ENCODE measurements around the gene COL13A1.

COL13A1 gene

DNA sequence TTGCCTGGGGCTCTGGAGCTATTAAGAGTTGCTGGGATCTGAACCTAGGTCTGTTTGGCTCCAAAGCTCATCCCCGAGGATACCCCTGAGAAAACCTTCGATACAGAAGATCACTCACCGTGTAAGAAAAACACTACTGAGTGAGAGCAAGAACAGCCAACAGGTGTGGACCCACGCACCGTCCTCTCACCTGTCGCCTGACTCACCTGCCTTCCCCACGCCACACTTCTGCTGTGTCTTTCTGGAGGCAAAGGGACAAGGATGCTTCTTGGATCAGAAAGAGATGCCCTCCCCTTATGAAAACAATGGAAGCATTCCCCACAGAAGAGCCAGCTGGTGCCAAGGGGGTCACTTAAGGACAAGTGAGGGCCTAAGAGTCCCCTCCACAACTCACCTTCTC is 46.7 kb downstream of the COL13A1 start:
- DNase-seq, result no peak

DNA sequence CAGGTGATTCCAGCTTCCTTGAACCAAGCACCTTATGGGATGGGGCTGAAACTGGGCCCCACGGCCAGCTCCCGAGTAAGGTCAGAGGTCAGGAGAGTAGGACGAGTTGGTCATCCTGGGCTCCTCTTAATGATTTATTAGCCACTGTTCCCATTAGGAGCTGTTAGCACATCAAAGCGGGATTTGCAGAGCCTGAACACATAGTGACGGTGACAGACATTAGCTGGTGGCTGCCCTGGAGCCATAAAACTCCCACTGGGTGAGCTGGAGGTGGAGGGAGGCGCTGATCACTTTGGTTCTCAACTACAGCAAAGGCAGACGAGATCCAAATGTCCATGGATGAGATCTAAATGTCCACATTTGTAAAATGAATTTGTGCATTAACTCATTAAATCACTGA is 48.1 kb downstream of the COL13A1 start:
- no peak for DNase-seq

DNA sequence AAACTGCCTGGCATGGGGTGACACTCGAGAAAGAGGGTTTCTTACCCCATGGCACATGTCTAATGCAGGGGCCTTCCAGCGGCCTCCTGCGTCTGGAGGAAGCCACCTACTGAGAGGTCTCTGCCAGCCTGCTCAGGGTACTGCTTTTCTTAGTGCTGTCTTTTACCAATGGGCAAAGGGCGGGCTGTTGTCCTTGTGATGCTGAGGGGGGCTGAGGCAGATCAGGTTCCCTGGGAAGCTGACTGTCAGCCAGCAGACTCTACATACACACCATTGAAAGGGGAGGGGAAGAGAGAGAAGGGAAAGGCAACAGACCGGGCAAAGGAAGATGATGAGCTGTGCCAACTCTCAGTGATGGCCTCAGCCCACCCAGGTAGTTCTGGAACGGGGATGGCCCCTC is 48.7 kb downstream of the COL13A1 start:
- DNase-seq, result no peak

DNA sequence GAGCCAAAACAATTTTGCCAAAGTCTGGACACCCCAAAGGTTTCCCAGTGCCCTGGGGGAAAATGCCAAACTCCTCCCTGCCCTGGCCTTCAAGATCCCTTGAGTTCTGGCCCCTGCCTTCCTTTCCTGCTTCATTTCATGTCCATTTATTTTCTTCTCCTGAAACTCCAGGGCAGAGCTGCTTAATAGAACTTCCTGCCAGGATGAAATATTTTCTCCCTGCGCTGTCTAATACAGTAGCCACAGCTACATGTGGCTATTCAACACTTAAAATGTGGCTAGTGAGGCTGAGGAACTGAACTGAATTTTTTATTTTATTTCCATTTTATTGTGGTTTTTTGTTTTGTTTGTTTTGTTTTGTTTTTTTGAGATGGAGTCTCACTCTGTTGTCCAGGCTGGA is 49.6 kb downstream of the COL13A1 start:
- DNase-seq, result no peak

DNA sequence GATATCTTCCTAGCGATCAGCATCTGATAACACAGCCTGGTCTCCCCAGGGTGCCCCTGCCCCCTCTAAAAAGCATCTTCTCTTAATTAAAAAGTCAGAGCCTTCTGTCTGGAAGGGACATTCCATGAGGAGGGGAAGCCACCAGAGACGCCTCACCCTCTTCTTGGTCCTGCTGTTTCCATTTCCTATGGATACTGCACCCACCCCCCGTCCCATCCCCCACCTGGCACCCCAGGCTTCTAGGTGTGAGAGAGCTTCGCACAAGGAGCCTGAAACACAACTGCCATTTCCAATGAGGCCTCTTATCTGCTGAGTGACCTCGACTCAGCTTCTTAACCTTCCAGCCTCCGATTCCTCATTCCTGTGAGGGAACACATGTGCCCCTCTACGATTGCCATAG is 51.4 kb downstream of the COL13A1 start:
- DNase-seq, result no peak

DNA sequence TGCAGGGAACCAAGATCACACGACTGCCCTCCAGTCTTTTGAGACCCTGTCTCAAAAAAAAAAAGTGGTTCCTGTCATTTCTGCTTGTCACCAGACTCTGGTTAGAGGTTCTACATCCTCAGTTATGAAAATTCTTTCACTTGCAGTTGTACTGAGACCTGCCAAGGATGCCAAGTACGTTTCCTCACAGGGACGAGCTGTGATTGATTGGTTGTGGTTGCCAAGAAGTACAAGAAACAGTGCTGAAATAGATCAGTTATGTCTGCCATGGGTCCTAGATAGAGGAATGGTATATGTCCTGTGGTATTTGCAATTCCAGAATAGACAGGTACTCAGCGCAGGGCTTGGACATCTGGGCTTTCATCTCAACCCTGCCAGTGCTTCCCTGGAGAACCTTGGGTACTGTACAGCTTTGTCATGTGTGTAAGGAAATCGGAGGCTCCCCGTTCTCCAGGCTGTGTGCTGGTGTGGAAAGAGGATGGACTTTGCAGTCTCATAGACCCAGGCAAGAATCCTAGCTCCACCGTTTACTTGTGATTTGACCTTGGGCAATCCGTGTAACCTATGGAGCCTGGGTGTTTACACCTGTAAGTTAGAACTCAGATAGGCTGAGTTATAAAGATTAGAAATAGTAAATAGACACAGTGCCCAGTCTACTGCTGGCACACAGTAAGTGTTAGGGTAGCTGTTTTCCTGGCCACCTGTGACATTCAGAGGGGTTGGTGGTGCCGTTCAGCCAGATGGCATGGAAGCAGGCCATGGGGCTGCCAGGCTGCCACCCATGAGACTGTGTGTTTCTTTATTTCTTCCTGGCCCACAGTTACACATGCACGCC is 53.0 kb downstream of the COL13A1 start:
- no peak for DNase-seq

DNA sequence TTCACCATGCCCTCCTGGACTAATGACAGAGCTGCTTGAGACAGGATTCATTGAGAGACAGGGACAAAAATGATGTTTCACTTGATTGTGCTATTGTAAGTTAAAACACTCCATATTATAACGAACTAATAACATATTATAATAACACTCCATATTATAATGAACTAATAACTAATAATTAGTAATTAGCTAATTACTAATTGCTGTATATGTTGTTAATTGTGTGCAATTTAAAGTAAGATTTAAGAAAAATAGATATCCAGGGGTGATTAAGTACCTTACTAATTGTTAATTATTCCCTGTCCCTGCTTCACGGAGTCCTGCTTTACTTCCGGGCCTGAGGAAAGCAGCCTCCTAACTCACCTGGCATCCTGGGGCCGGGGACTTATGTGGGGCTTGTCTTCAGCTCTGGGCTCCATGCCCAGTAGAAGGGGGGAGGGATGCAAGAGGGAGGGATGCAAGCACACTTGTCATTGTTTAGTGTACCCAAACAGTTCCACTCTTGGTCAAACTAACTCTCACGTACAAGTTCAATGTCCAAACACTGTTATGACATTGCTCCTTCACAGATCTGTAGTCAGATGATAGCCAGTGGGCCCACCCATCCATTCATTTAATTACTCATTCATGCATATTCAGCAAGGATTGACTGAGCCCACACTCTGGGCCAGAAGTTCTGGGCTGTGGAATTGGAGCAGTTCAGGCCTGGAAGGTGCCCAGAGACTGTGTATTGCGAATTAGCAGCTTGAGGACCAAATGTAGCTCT is 53.8 kb downstream of the COL13A1 start:
- DNase-seq, result no peak

DNA sequence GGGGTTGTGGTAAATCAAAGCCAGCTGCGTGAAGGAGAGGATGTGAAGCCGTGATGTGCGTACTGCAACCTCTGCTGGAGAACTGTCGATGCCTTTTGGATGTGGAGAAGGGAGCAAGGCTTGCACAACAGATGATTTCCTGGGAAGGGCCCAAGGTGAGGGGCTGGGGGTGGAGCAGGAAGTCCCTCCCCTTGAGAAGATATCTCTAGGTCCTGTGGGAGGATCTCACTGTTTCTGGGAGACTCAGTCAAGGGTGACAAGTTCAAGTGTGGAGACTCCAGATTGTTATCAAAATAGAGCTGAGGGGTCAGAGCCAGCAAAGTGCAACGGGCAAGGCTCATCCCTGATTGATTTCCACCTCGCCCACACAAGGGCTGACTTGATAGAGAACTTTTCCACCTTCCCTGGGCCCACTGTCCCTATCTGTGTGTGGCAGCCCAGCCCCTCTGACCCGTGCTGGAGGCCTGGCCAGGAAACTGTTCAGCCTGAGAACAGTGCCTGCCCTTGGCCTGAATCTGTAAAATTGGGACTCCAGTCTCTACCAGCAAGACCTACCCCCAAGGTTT is 55.0 kb downstream of the COL13A1 start:
- DNase-seq, result no peak

DNA sequence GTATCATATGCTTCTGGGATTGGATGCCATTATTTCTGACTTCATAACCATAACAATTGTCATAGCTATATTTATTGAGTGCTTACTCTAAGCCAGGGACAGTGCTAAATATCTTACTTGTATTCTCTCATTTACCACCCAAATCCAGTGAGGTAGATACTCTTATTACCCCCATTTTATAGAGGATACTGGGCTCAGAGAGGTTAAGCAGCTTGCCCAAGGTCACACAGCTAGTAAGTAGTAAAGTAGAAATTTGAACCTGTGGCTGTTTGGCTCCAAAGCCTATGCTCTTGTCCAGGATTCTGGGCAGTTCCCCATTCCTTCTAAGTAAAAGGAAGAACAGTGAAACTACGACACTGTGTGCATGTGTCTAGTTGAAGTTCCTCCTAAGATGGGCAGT is 56.5 kb downstream of the COL13A1 start:
- no peak for DNase-seq

DNA sequence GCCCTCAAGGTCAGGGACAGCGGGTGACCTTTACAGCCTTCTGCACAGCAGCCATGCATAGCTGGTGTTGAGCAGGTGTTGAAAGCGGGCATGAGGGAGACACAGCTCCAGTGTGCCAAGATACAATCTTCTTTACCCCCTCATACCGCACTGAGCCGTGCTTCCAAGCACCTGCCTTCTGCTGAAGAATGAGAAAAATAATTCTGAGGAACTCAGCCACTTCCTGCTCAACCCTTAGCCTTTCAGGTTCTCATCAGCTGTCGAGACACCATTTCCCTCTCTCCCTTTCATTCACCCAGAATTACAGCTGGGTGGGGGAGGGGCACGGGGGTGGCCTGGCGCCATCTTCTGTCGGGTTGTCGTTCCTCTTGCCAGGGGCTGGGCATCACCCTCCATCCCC is 58.6 kb downstream of the COL13A1 start:
- DNase-seq, result no peak

DNA sequence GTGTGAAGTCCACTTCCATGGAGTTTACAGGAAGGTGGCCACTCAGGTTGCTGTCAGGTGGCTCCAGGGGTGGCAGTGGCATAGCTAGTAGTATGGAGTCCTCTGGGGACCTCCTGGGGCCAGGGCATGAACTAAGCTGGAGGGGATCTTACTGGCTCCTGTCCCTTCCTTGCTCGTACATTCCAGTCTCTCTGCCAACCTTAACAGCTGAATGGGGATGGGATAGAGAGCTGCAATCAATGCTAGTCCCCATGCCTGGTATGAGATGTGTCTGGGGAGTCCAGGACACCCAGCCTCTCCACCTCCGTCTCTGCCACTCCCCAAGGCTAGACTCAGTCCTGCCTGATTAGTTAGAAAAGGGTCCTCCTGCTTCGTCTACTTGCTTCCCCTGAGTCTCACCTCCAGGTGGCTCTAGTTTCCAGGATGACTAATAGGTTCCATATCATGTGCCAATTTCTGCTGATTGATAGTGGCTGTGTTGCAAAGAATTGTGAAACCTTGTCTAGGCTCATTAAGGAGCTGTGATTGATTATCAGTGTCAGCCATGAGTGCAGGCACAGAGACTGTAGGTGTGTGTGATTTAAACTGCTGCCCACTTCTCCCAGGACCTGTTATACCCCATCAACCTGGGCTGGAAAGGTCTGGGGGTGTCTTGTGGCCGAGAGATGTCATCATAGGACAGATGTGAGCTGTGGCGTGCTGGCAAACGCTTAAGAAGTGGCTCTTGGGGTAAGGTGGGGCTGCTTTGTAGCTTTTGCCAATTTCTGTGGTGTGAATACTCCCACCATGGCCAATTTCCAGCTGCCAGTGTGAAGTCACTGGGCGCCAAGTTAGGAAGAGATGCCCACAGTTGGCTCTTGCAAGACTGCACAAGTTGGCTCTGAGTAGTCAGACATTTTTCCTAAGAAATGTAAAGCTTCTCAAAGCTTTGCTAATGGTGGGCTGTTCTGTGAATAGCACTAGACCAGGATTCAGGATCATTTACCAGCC is 59.8 kb downstream of the COL13A1 start:
- DNase-seq, result no peak

DNA sequence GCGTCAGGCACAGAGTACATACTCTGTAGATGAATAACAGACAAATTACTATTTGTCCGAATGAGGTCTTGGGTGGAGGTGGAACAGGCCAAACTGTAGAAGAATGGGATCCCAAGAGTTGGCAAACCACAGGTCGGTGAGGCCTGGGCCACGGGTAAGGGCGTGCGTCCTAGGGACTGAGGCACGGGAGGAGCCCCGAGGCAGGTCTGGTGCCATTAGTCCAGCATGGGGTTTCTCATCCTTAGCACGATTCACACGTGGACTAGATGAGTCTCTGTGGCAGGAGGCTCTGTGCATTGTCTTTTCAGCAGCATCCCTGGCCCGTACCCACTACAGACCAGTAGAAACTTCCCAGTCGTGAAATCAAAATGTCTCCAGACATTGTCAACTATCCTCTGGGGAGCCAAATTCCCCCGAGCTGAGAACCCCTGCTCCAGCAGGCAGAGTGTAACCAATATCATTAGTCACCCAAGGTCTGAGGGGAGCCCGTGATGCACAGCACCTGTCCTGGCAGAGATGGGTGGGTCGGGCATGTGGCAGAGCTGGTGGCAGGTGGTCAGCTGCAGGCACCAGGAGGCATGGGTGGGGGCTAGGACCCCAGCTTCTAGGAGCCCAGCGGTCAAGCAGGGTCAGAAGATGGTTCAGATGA is 61.3 kb downstream of the COL13A1 start:
- no peak for DNase-seq

DNA sequence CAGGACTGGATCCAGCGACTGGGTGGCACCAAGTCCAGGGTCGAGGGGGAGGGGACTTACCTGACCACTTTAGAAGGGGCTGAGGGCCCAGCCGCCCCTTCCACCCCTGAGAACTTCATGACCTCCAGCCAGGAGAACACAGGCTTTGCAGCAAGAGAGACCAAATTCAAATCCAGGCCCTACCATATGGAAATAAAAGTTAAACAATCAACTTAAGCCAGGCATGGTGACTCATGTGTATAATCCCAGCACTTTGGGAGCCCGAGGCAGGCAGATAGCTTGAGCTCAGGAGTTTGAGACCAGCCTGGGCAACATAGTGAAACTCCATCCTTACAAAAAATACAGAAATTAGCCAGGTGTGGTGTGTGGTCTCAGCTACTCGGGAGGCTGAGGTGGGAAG is 61.9 kb downstream of the COL13A1 start:
- no peak for DNase-seq

DNA sequence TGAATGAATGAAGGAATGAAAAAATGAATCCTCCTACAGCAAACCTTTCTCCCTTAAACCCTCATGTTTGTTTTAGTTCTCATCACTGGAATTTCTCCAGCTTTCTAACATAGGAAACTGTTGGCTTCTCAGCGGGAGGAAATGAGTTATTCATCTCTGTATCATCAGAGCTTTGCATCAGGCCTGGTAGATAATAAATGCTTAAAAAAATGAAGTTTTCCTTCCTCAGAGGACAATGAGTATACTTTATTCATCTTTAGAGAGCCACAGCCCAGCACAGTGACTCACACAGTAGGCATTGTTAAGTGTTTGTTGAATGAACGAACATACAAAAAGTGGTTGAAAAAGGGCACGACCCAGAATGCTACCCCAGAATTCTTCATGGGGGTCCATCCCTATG is 62.6 kb downstream of the COL13A1 start:
- no peak for DNase-seq

DNA sequence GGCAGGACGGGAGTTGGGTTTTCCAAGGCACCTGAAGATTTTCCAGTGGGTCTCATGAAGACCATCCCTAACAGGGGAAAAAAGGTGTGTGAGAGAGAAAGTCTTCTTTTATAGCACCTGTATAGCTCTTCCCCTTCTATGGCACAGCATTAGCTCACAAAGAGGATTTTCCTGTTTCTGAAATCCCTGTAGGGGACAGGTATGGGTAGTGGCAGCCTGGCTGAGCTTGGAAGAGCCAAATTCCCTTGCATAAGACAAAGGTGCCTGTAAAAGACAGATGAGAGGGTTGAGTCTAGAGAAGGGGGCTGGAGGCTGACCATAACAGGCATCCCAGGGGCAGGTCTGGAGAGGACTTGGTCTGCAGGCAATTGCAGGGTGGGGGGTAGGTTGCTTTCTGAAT is 63.7 kb downstream of the COL13A1 start:
- DNase-seq, result no peak

DNA sequence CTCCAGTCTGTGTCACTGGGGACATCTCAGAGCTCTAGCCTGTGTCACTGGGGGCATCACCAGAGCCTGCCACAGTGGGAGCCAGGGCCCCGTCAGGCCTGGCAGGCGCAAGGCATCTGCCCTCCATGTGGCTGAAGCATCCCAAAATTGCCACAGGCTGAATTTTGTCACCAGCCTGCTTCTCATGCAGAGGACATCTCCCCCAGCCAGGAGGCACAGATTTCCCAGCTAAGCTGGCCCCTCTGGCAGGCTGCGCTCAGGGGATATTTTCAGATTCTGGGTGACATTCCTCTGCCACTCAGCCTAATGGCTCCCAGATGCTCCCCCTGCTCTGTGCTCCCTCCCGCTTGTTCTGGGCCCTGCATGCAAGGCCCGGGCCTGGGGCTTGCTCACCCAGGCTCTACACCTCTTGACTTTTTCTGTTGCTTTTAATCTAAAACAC is 64.6 kb downstream of the COL13A1 start:
- no peak for DNase-seq

DNA sequence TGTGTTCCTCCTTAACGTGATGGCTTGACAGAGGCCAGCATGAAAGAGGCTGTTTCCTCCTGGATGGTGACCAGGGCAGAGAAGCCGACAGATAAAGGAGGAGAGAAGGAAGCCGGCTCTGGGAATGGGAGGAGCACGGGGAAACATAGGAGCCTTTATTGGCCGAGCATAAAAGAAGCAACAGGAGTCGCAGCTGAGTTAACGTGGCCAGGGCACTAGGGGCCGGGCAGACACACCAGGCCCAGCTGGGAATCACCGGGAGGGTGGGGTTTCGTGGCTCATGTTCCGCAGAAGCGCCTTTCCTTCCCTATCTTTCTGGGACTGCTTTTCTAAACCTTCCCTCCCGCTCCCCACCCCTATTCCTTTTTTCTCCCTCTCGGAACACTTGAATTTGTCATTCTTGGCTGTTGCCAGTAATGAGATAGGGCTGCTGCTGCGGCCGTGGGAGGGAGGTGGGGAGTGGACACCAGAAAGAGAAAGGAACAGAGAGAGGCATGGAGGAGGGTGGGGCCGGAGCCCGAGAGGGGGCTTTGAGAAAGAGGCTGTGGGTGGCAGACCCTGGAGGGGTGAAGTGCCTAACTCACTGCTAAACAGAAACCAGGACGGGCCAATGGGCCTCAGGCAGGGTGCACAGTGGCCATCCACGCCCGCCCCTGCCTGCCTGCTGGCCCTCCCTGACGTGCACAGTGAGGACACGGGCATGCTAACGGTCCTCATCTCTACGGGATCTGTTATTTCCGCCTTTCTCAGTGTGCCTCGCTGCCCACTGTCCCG is 65.2 kb downstream of the COL13A1 start:
- DNase-seq, result no peak

DNA sequence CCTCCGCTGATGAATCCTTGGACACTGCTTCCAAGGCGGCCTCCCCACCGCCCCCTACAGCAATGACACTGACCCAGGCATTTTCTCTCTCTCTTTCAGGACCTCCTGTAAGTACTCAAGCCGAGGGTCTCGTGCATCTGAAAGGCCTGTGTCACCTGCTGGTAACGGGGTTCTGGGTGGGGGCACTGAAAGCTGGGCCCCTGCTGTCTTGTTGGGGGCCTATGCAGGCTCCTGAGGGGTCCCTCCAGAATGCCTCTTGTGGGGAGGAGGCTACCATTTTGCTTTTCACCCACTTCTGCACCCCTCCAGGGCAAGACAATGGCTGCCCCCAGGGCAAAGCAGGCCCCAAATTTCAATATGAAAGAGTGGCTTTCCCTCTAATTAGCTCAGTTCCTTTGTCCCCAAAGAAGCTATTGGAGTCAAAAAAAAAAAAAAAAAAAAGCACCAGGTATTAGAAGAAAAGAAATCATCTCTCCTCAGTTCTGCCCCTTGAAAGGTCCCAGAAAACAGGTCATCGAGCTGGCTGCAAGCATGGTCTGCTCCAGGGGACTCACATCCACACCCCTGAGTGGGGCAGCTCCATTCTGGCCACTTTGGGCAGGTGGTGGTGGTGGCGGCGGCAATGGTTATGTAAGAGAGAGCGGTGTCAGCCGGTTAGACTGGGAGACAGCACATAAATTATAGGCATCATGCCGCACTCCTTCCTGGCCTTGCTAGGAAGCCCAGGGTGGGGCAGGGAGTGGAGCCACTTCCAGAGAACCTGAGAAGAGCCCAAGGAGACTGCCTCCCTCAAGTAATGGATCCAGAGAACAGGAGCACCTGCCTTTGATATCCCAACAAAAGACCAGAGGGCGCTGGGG is 66.2 kb downstream of the COL13A1 start:
- no peak for DNase-seq

DNA sequence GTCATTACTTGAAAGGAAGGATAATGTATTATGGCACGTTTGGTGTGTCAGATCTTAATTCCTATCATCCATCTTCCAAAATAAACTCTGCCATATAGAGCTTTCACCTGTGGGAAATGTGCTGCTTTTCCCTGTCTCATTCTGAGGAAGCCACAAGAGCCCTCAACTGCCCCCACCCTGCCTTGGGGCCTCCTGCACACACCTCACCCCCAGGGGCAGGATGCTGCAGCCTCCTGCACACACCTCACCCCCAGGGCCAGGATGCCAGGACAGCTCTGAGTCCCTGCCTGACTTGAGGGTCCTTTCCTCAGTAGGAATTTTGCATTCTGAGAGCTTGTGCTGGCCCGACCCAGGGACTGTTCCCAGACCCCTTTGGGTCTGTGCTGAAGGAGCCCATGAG is 67.1 kb downstream of the COL13A1 start:
- no peak for DNase-seq

DNA sequence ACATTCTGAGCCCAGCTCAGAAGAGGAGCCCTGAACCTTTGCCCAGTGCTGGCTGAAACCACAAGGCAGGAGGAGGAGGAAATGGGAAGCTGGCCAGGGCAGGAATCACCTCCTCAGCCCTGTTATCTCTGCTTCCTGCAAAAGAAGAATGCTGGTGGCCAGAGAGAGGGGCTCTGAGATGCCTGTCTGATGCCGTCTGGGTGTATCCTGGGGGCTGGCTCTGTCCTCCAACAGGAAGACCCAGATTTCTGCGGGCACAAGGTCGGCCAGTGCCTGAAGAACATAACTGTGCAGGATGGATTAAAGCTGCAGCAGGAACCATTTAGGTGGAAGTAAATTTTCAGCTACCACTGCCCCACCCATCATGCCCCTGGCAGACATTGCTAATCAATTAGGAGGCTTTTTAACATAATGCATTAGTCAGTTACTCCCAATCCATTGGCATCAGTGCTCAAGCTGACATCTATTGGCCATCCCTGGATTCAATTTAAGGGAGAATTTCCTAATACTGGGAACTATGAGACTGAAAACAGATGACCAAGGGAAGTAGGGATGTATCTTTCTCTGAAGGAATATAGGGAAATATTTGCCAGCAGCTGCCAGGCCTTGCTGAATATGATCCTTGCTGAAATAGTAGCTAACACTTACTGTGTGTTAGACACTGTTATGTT is 67.7 kb downstream of the COL13A1 start:
- DNase-seq, result no peak

All from activated CD4-positive, CD25-positive, alpha-beta regulatory T cell (primary cell).